Stimulated activated naive CD8-positive, alpha-beta T cell treated with anti-CD3 and anti-CD28 coated beads, Interleukin-15, Interleukin-2, amounts not matched to agents 100 ng/mL and 50 ng/mL, for 24 hours (primary cell): ENCODE results near the gene DZANK1.
"Not testable (repeated sequence)": the region's sequence is repeated elsewhere in the genome, so short reads cannot be mapped to it uniquely, and the experiment has no call there.

Experiments
- H3K27ac Mint-ChIP-seq: one replicate; pipeline ENCODE4 v1.8.0; 2021; ENCODE audit warnings: mild to moderate bottlenecking, mixed read lengths
- H3K27me3 Mint-ChIP-seq: one replicate; pipeline ENCODE4 v1.8.0; 2021; ENCODE audit warnings: mixed read lengths
- H3K36me3 Mint-ChIP-seq: one replicate; pipeline ENCODE4 v1.8.0; 2021; ENCODE audit warnings: low read depth, mixed read lengths
- H3K4me1 Mint-ChIP-seq: one replicate; pipeline ENCODE4 v1.8.0; 2021; ENCODE audit warnings: low read depth, mixed read lengths
- H3K4me3 Mint-ChIP-seq: one replicate; pipeline ENCODE4 v1.8.0; 2021; ENCODE audit warnings: mild to moderate bottlenecking, mixed read lengths
- H3K9me3 Mint-ChIP-seq: one replicate; pipeline ENCODE4 v1.8.0; 2021; ENCODE audit warnings: mixed read lengths

Gene DZANK1

GRCh38 chr20:18466894-18467730 lies at the start of gene DZANK1, which contains the start of gene POLR3F:
Gene DZANK1 (minus strand): TSS chr20:18467030. CDS start chr20:18465358, 1,672 bp downstream.
Gene POLR3F (plus strand): TSS chr20:18467390. CDS start chr20:18467507, 117 bp downstream.
- Mint-ChIP-seq H3K9me3 (no peaks in the 10 kb centered on the region), H3K27ac (peak within 1 kb of the TSS; percentile 95), H3K27me3 (no peaks in the 10 kb centered on the region), H3K4me1 (peaks cover 33% of the 10 kb centered on the region), H3K4me3 (peak within 1 kb of the TSS; percentile 97), H3K36me3 (peaks cover 18% of the 10 kb centered on the region)

GRCh38 chr20:18515973-18516372 lies 49.1 kb upstream of the DZANK1 start:
- Mint-ChIP-seq H3K27me3 (no peaks in the 10 kb centered on the region), H3K9me3 (no peaks in the 10 kb centered on the region), H3K36me3 (peaks cover 27% of the 10 kb centered on the region), H3K27ac (no peak overlapping the region), H3K4me1 (peaks cover 21% of the 10 kb centered on the region), H3K4me3 (no peak overlapping the region)

- H3K9me3 Mint-ChIP-seq, result no peaks in the 10 kb centered on the region
- no peaks in the 10 kb centered on the region for H3K27me3 Mint-ChIP-seq
- no peak overlapping the region for H3K27ac Mint-ChIP-seq
- no peak overlapping the region for H3K4me3 Mint-ChIP-seq
- H3K36me3 Mint-ChIP-seq, result peaks cover 44% of the 10 kb centered on the region
- H3K4me1 Mint-ChIP-seq, result peaks cover 37% of the 10 kb centered on the region
These were observed 47.3 kb upstream of the DZANK1 start for GRCh38 chr20:18514127-18514526.

GRCh38 chr20:18513208-18513607 lies 46.4 kb upstream of the DZANK1 start:
- Mint-ChIP-seq H3K27me3 (no peaks in the 10 kb centered on the region), H3K4me1 (peaks cover 46% of the 10 kb centered on the region), H3K36me3 (peaks cover 49% of the 10 kb centered on the region), H3K9me3 (no peaks in the 10 kb centered on the region), H3K27ac (no peak overlapping the region), H3K4me3 (no peak overlapping the region)

GRCh38 chr20:18511571-18511970 lies 44.7 kb upstream of the DZANK1 start:
- Mint-ChIP-seq H3K36me3 (peaks cover 49% of the 10 kb centered on the region), H3K27ac (no peak overlapping the region), H3K9me3 (no peaks in the 10 kb centered on the region), H3K4me1 (peaks cover 57% of the 10 kb centered on the region), H3K4me3 (no peak overlapping the region), H3K27me3 (no peaks in the 10 kb centered on the region)

- Mint-ChIP-seq H3K36me3 (peaks cover 31% of the 10 kb centered on the region), H3K9me3 (no peaks in the 10 kb centered on the region), H3K27me3 (peaks cover under 1% of the 10 kb centered on the region), H3K4me1 (peaks cover 48% of the 10 kb centered on the region), H3K4me3 (peak within 1 kb of the TSS; percentile 100), H3K27ac (peak within 1 kb of the TSS; percentile 99)
These were observed 40.7 kb upstream of the DZANK1 start, which contains the start of gene SEC23B for GRCh38 chr20:18507218-18508191. Gene SEC23B (plus strand): TSS chr20:18507940. CDS start chr20:18510836, 2,896 bp downstream.

GRCh38 chr20:18506744-18507143 lies 39.9 kb upstream of the DZANK1 start:
- peak overlapping the region; percentile 100 for H3K4me3 Mint-ChIP-seq
- H3K27ac Mint-ChIP-seq, result peak overlapping the region; percentile 99
- peaks cover 8% of the 10 kb centered on the region for H3K27me3 Mint-ChIP-seq
- no peaks in the 10 kb centered on the region for H3K9me3 Mint-ChIP-seq
- H3K4me1 Mint-ChIP-seq, result peaks cover 48% of the 10 kb centered on the region
- H3K36me3 Mint-ChIP-seq, result peaks cover 29% of the 10 kb centered on the region

GRCh38 chr20:18504479-18505060 lies 37.7 kb upstream of the DZANK1 start:
- peaks cover 7% of the 10 kb centered on the region for H3K36me3 Mint-ChIP-seq
- H3K27me3 Mint-ChIP-seq, result peaks cover 9% of the 10 kb centered on the region
- no peaks in the 10 kb centered on the region for H3K9me3 Mint-ChIP-seq
- peaks cover 28% of the 10 kb centered on the region for H3K4me1 Mint-ChIP-seq
- H3K4me3 Mint-ChIP-seq, result no peak overlapping the region
- H3K27ac Mint-ChIP-seq, result no peak overlapping the region

GRCh38 chr20:18501672-18502071 lies 34.8 kb upstream of the DZANK1 start:
- H3K36me3 Mint-ChIP-seq, H3K4me1 Mint-ChIP-seq, H3K27me3 Mint-ChIP-seq, H3K27ac Mint-ChIP-seq, H3K4me3 Mint-ChIP-seq, H3K9me3 Mint-ChIP-seq: not testable (repeated sequence)

- no peaks in the 10 kb centered on the region for H3K9me3 Mint-ChIP-seq
- H3K36me3 Mint-ChIP-seq, result peaks cover 6% of the 10 kb centered on the region
- peak overlapping the region; percentile 26 for H3K27ac Mint-ChIP-seq
- peak overlapping the region; percentile 98 for H3K4me3 Mint-ChIP-seq
- peaks cover 9% of the 10 kb centered on the region for H3K27me3 Mint-ChIP-seq
- H3K4me1 Mint-ChIP-seq, result peaks cover 16% of the 10 kb centered on the region
These were observed 30.8 kb upstream of the DZANK1 start for GRCh38 chr20:18497603-18498002.

- Mint-ChIP-seq H3K27me3 (peaks cover 3% of the 10 kb centered on the region), H3K4me1 (peaks cover 16% of the 10 kb centered on the region), H3K36me3 (peaks cover 6% of the 10 kb centered on the region), H3K9me3 (no peaks in the 10 kb centered on the region), H3K27ac (peak within 1 kb of the TSS; percentile 88), H3K4me3 (peak within 1 kb of the TSS; percentile 98)
These were observed 30.1 kb upstream of the DZANK1 start, which contains the start of gene RBBP9 for GRCh38 chr20:18496740-18497592. Gene RBBP9 (minus strand): TSS chr20:18497225. CDS start chr20:18497167, 58 bp downstream.

- Mint-ChIP-seq H3K27me3 (no peaks in the 10 kb centered on the region), H3K36me3 (peaks cover 11% of the 10 kb centered on the region), H3K27ac (peak overlapping the region; percentile 49), H3K9me3 (no peaks in the 10 kb centered on the region), H3K4me1 (peaks cover 16% of the 10 kb centered on the region), H3K4me3 (peak overlapping the region; percentile 98)
These were observed 29.2 kb upstream of the DZANK1 start for GRCh38 chr20:18496042-18496441.

- no peak overlapping the region for H3K4me3 Mint-ChIP-seq
- H3K4me1 Mint-ChIP-seq, result no peaks in the 10 kb centered on the region
- peaks cover 59% of the 10 kb centered on the region for H3K36me3 Mint-ChIP-seq
- no peaks in the 10 kb centered on the region for H3K27me3 Mint-ChIP-seq
- no peaks in the 10 kb centered on the region for H3K9me3 Mint-ChIP-seq
- no peak overlapping the region for H3K27ac Mint-ChIP-seq
These were observed 21.5 kb upstream of the DZANK1 start for GRCh38 chr20:18488301-18488700.

- no peaks in the 10 kb centered on the region for H3K27me3 Mint-ChIP-seq
- no peak overlapping the region for H3K27ac Mint-ChIP-seq
- H3K4me1 Mint-ChIP-seq, result no peaks in the 10 kb centered on the region
- no peak overlapping the region for H3K4me3 Mint-ChIP-seq
- H3K36me3 Mint-ChIP-seq, result peaks cover 58% of the 10 kb centered on the region
- no peaks in the 10 kb centered on the region for H3K9me3 Mint-ChIP-seq
These were observed 14.8 kb upstream of the DZANK1 start for GRCh38 chr20:18481596-18481995.
